ENCODE results near the gene ROR2. TPM values are rescaled to one million over a fixed set of nuclear protein-coding genes. Genes with fewer than 3 reads are reported as not detected.

Gene ROR2
- total and polyA plus RNA-seq, 2 of the 8 experiments (the other 6 are each of a cell fraction or from before 2014, with no cell fraction given): 2.7 to 4.3 TPM

DNA sequence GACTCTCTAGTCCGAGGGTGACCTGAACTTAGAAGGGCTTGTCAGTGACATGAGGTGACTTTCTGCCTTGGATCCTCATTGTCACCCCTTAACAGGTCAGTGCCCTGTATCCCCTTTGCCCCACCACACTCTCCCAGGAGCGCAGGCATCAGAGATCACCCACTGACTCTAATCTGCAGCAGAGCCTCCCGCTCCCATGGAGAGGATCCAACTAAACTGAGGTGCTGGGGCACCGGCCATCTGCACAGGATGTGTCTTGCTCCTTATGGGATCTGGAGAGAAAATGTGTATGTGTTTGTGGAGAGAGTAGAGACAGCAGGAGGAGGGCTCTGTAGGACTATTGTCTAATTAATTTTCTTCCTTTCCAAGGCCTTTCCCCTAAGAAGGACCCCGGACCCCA, 213.7 kb downstream of the ROR2 start (continued):
- TF ChIP-seq, protein P1, sequence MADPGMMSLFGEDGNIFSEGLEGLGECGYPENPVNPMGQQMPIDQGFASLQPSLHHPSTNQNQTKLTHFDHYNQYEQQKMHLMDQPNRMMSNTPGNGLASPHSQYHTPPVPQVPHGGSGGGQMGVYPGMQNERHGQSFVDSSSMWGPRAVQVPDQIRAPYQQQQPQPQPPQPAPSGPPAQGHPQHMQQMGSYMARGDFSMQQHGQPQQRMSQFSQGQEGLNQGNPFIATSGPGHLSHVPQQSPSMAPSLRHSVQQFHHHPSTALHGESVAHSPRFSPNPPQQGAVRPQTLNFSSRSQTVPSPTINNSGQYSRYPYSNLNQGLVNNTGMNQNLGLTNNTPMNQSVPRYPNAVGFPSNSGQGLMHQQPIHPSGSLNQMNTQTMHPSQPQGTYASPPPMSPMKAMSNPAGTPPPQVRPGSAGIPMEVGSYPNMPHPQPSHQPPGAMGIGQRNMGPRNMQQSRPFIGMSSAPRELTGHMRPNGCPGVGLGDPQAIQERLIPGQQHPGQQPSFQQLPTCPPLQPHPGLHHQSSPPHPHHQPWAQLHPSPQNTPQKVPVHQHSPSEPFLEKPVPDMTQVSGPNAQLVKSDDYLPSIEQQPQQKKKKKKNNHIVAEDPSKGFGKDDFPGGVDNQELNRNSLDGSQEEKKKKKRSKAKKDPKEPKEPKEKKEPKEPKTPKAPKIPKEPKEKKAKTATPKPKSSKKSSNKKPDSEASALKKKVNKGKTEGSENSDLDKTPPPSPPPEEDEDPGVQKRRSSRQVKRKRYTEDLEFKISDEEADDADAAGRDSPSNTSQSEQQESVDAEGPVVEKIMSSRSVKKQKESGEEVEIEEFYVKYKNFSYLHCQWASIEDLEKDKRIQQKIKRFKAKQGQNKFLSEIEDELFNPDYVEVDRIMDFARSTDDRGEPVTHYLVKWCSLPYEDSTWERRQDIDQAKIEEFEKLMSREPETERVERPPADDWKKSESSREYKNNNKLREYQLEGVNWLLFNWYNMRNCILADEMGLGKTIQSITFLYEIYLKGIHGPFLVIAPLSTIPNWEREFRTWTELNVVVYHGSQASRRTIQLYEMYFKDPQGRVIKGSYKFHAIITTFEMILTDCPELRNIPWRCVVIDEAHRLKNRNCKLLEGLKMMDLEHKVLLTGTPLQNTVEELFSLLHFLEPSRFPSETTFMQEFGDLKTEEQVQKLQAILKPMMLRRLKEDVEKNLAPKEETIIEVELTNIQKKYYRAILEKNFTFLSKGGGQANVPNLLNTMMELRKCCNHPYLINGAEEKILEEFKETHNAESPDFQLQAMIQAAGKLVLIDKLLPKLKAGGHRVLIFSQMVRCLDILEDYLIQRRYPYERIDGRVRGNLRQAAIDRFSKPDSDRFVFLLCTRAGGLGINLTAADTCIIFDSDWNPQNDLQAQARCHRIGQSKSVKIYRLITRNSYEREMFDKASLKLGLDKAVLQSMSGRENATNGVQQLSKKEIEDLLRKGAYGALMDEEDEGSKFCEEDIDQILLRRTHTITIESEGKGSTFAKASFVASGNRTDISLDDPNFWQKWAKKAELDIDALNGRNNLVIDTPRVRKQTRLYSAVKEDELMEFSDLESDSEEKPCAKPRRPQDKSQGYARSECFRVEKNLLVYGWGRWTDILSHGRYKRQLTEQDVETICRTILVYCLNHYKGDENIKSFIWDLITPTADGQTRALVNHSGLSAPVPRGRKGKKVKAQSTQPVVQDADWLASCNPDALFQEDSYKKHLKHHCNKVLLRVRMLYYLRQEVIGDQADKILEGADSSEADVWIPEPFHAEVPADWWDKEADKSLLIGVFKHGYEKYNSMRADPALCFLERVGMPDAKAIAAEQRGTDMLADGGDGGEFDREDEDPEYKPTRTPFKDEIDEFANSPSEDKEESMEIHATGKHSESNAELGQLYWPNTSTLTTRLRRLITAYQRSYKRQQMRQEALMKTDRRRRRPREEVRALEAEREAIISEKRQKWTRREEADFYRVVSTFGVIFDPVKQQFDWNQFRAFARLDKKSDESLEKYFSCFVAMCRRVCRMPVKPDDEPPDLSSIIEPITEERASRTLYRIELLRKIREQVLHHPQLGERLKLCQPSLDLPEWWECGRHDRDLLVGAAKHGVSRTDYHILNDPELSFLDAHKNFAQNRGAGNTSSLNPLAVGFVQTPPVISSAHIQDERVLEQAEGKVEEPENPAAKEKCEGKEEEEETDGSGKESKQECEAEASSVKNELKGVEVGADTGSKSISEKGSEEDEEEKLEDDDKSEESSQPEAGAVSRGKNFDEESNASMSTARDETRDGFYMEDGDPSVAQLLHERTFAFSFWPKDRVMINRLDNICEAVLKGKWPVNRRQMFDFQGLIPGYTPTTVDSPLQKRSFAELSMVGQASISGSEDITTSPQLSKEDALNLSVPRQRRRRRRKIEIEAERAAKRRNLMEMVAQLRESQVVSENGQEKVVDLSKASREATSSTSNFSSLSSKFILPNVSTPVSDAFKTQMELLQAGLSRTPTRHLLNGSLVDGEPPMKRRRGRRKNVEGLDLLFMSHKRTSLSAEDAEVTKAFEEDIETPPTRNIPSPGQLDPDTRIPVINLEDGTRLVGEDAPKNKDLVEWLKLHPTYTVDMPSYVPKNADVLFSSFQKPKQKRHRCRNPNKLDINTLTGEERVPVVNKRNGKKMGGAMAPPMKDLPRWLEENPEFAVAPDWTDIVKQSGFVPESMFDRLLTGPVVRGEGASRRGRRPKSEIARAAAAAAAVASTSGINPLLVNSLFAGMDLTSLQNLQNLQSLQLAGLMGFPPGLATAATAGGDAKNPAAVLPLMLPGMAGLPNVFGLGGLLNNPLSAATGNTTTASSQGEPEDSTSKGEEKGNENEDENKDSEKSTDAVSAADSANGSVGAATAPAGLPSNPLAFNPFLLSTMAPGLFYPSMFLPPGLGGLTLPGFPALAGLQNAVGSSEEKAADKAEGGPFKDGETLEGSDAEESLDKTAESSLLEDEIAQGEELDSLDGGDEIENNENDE (IDR thresholded peaks at IDR 0.05; ENCODE audit: insufficient replicate concordance, low read length): no peak
- no peak for TF ChIP-seq TCF12 (IDR thresholded peaks at IDR 0.05; ENCODE audit: low read depth, low read length)

Measured in H1 (cell line).